ENCODE results near the gene MOCOS.
A peak's percentile ranks its signal among the peaks of the same experiment; 100 is the strongest.

Gene MOCOS

GRCh38 chr18:36271153-36271552 is 83.9 kb downstream of the MOCOS start:
- DNase-seq (ENCODE audit: low spot score) = no peak

GRCh38 chr18:36273347-36273746 is 86.0 kb downstream of the MOCOS start:
- no peak for DNase-seq (ENCODE audit: low spot score)

- DNase-seq (ENCODE audit: low spot score) = no peak
Observed at GRCh38 chr18:36274083-36274715, 86.9 kb downstream of the MOCOS start.

GRCh38 chr18:36275561-36275960 is 88.3 kb downstream of the MOCOS start:
- DNase-seq (ENCODE audit: low spot score) = no peak

- no peak for DNase-seq (ENCODE audit: low spot score)
Observed at GRCh38 chr18:36279001-36279400, 91.7 kb downstream of the MOCOS start.

GRCh38 chr18:36281936-36282335 is 94.6 kb downstream of the MOCOS start:
- DNase-seq (ENCODE audit: low spot score) = no peak

GRCh38 chr18:36283448-36283847 is 96.2 kb downstream of the MOCOS start:
- no peak for DNase-seq (ENCODE audit: low spot score)

GRCh38 chr18:36284268-36284667 is 97.0 kb downstream of the MOCOS start:
- no peak for DNase-seq (ENCODE audit: low spot score)

- peak; percentile 35 for DNase-seq (ENCODE audit: low spot score)
Observed at GRCh38 chr18:36284671-36285295, 97.5 kb downstream of the MOCOS start.

GRCh38 chr18:36287653-36288052 is 100.4 kb downstream of the MOCOS start:
- DNase-seq (ENCODE audit: low spot score) = no peak

GRCh38 chr18:36288689-36289088 is 101.4 kb downstream of the MOCOS start:
- DNase-seq (ENCODE audit: low spot score) = no peak

GRCh38 chr18:36294031-36294430 is 106.7 kb downstream of the MOCOS start:
- no peak for DNase-seq (ENCODE audit: low spot score)

- no peak for DNase-seq (ENCODE audit: low spot score)
Observed at GRCh38 chr18:36295214-36295613, 107.9 kb downstream of the MOCOS start.

GRCh38 chr18:36295880-36296301 is 108.6 kb downstream of the MOCOS start:
- DNase-seq (ENCODE audit: low spot score) = no peak

- DNase-seq (ENCODE audit: low spot score) = peak; percentile 62
Observed at GRCh38 chr18:36296650-36297416, 109.5 kb downstream of the MOCOS start.

GRCh38 chr18:36297417-36298125 is 110.3 kb downstream of the MOCOS start, which contains the start of gene FHOD3:
Gene FHOD3, plus strand, starts transcription at chr18:36297713. Its CDS starts 123 bp downstream, at chr18:36297836.
- peak; percentile 60 for DNase-seq (ENCODE audit: low spot score)

GRCh38 chr18:36298126-36298741 is 110.9 kb downstream of the MOCOS start:
- DNase-seq (ENCODE audit: low spot score) = no peak

GRCh38 chr18:36299015-36299414 is 111.7 kb downstream of the MOCOS start:
- DNase-seq (ENCODE audit: low spot score) = no peak

- DNase-seq (ENCODE audit: low spot score) = no peak
Observed at GRCh38 chr18:36300211-36300610, 112.9 kb downstream of the MOCOS start.

- no peak for DNase-seq (ENCODE audit: low spot score)
Observed at GRCh38 chr18:36301884-36302283, 114.6 kb downstream of the MOCOS start.

GRCh38 chr18:36302676-36303075 is 115.4 kb downstream of the MOCOS start:
- no peak for DNase-seq (ENCODE audit: low spot score)

Data from hepatic stellate cell (primary cell).